MCF 10A (cell line): ENCODE measurements around the gene SYT6. TPM values are rescaled to one million over a fixed set of nuclear protein-coding genes. Genes with fewer than 3 reads are reported as not detected.
"Not testable (repeated sequence)": the region's sequence is repeated elsewhere in the genome, so short reads cannot be mapped to it uniquely, and the experiment has no call there.

ENCODE experiments used
- BruUV-seq: library from RNA; stranded (reverse); fragments of 400-500 nt; replicated peaks from 2 replicates; lab custom pipeline; 2021; lab: Mats Ljungman, UMichigan
- CTCF ChIA-PET: fragments of 300-600 bp; sonication (Branson Sonifier 250); formaldehyde crosslinking; extraction: SDS; loops from one replicate; lab custom pipeline; 2021; ENCODE audit warnings: antibody characterized with exemption, inconsistent platforms; lab: Yijun Ruan, JAX
- POLR2A ChIA-PET: fragments of 300-600, 350-650 bp; sonication (Branson Sonifier 250); formaldehyde crosslinking; extraction: SDS; loops from one replicate; lab custom pipeline; 2020; ENCODE audit warnings: antibody characterized with exemption, inconsistent platforms; lab: Yijun Ruan, JAX
- DNase-seq: peaks from one replicate; pipeline ENCODE4 v3.0.0-alpha.2; 2018; ENCODE audit not compliant: unreplicated experiment
- H3K27ac Mint-ChIP-seq: one replicate; pipeline ENCODE4 v1.8.0; 2022; ENCODE audit warnings: mild to moderate bottlenecking, low read depth, mixed read lengths; ENCODE audit not compliant: unreplicated experiment
- H3K27me3 Mint-ChIP-seq: one replicate; pipeline ENCODE4 v1.8.0; 2022; ENCODE audit warnings: mixed read lengths; ENCODE audit not compliant: insufficient read depth, unreplicated experiment
- H3K36me3 Mint-ChIP-seq: one replicate; pipeline ENCODE4 v1.8.0; 2022; ENCODE audit warnings: mild to moderate bottlenecking, moderate library complexity, mixed read lengths; ENCODE audit not compliant: insufficient read depth, unreplicated experiment
- H3K4me1 Mint-ChIP-seq: one replicate; pipeline ENCODE4 v1.8.0; 2022; ENCODE audit warnings: mixed read lengths; ENCODE audit not compliant: insufficient read depth, unreplicated experiment
- H3K4me3 Mint-ChIP-seq: one replicate; pipeline ENCODE4 v1.8.0; 2022; ENCODE audit warnings: mild to moderate bottlenecking, moderate library complexity, mixed read lengths; ENCODE audit not compliant: unreplicated experiment
- H3K9me3 Mint-ChIP-seq: one replicate; pipeline ENCODE4 v1.8.0; 2022; ENCODE audit warnings: mixed read lengths; ENCODE audit not compliant: unreplicated experiment
- intact Hi-C: fragments of 100-400 bp; cut with micrococcal nuclease; formaldehyde crosslinking; loops from 2 replicates; pipeline ENCODE4 v1.14.1; 2022
- total RNA-seq: library from RNA; stranded (reverse); gene quantifications from 2 replicates; pipeline ENCODE4 v1.2.3, GENCODE V29; 2022
- TF ChIP-seq, protein P1 (sequence below): fragments of 200-600 bp; IDR thresholded peaks from one replicate; pipeline ENCODE4 v1.8.0; 2022; ENCODE audit warnings: antibody characterized with exemption, mild to moderate bottlenecking; ENCODE audit not compliant: unreplicated experiment

The SYT6 gene
- total RNA-seq, 1 experiment from 2014 or later = not detected

DNA sequence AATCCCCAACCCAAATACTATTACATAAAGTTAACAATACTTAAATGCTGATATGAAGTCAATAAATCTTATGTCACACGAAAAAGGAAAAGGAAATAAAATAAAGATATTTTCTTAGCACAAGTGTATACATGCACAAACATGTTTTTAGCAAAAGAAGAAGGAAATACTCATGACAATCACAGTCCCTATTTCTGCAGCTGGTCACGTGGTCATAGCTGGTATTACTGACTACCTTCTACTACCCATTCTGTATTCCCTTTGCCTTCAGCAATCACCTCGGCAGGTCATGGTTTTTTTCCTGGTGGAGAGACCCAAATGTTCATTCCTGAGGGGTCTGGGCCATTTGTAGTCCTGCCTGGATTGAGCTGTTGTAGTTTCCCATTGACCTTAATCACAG is 88.0 kb downstream of the SYT6 start:
- H3K27me3 Mint-ChIP-seq = peaks cover 21% of the 10 kb centered on the region
- DNase-seq, H3K4me1 Mint-ChIP-seq, H3K36me3 Mint-ChIP-seq, intact Hi-C loops, POLR2A ChIA-PET, BruUV-seq, H3K9me3 Mint-ChIP-seq, H3K4me3 Mint-ChIP-seq, H3K27ac Mint-ChIP-seq: not testable (repeated sequence)
- CTCF ChIA-PET = interaction anchor here (0.6 kb wide), 1 partner anchor 262 kb away, joined by 5 read pairs; no protein-coding TSS in a partner anchor

DNA sequence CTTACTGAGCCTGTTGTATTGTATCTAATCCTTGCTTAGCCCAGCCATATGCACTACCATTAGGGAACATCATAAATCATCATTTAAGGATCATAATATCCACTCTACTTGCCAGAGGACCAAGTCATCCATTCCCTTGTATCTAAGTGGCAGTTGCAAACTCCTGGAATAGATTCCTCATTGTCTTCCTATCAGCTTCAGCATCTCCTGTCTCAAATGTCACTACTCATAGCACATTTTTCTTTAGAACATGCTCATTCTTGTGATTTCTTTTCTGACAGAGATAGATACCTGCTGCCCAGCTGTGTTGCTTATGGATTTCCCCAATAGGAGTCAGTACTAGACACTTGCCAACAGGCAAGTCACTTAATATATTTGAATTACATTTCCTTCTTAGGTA is 90.1 kb downstream of the SYT6 start:
- no peak for DNase-seq
- Mint-ChIP-seq H3K27me3 (peaks cover 21% of the 10 kb centered on the region), H3K36me3 (no peaks in the 10 kb centered on the region), H3K9me3 (peaks cover 7% of the 10 kb centered on the region), H3K27ac (no peak overlapping the region), H3K4me3 (no peak overlapping the region), H3K4me1 (no peaks in the 10 kb centered on the region)
- CTCF ChIA-PET = no interaction called here
- intact Hi-C loops = no loop called here
- BruUV-seq = no TSS peak
- POLR2A ChIA-PET = no interaction called here
- TF ChIP-seq, protein P1, sequence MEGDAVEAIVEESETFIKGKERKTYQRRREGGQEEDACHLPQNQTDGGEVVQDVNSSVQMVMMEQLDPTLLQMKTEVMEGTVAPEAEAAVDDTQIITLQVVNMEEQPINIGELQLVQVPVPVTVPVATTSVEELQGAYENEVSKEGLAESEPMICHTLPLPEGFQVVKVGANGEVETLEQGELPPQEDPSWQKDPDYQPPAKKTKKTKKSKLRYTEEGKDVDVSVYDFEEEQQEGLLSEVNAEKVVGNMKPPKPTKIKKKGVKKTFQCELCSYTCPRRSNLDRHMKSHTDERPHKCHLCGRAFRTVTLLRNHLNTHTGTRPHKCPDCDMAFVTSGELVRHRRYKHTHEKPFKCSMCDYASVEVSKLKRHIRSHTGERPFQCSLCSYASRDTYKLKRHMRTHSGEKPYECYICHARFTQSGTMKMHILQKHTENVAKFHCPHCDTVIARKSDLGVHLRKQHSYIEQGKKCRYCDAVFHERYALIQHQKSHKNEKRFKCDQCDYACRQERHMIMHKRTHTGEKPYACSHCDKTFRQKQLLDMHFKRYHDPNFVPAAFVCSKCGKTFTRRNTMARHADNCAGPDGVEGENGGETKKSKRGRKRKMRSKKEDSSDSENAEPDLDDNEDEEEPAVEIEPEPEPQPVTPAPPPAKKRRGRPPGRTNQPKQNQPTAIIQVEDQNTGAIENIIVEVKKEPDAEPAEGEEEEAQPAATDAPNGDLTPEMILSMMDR = no peak

DNA sequence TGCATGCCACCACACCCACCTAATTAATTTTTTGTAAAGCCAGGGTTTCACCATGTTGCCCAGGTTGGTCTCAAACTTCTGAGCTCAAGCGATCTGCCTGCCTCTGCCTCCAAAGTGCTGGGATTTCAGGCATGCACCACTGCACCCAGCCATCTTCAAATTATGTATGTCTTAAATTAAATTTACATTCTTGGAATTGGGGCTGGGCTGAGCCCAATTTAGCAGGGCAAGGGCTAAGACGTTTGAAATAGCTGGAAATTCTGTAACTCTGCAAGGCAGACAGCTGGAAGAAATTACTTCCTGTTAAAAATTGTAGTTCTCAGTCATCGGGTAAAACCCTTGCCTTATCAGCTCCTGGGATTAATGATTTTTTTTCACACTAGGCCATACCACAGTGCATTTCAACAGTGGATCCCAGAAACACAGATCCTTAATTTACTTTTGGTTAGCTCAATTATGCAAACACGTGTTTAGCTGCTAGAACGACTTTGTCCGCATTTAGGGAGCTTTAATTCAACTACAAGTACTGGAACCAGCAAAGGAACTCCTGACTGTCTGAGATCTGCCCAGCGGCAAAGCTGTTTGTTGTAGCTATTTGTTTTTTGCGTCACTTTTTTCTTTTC is 91.1 kb downstream of the SYT6 start:
- POLR2A ChIA-PET = interaction anchor here (0.8 kb wide), 1 partner anchor 22 kb away, joined by 3 read pairs; no protein-coding TSS in a partner anchor
- CTCF ChIA-PET = interaction anchor here (0.6 to 0.9 kb wide), 5 partner anchors 19 to 284 kb away, joined by 3 read pairs; no protein-coding TSS in a partner anchor
- Mint-ChIP-seq H3K4me3 (no peak overlapping the region), H3K27ac (no peak overlapping the region), H3K9me3 (peaks cover 7% of the 10 kb centered on the region), H3K36me3 (no peaks in the 10 kb centered on the region), H3K27me3 (peaks cover 21% of the 10 kb centered on the region), H3K4me1 (no peaks in the 10 kb centered on the region)
- intact Hi-C loops = no loop called here
- DNase-seq = no peak
- BruUV-seq = no TSS peak
- TF ChIP-seq, protein P1 = no peak

DNA sequence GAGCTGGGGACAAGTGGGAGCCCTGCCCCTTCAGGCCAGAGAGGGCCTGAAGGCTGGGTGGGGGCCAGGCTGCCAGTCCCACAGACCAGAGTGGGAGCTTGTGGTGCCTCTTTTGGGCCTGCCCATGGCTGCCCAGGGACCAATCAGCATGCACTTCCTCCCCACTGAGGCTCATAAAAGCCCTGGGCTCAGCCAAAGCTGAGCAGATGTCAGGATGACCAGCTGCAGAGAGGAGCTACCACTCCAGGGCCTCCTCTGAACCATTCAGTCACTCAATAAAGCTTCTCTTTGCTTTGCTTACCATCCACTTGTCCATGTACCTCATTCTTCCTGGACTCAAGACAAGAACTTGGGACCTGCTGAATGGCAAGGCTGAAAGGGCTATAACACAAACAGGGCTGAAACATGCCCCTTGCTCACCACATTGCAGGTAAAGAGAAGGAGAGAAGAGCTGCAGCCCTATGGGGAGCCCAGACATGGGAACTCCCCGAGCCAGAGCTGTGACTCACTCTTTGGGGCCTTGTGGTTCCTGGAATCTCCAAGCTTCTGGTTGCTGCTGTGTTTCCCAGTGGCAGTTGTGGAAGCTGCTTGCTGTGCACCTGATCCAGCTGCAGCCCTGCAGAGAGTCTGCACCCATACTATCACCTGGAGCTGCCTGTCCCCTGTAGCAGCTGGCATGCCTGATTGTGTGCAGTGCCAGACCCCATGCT is 92.4 kb downstream of the SYT6 start:
- DNase-seq = peak; percentile 2
- Mint-ChIP-seq H3K27me3 (peaks cover 28% of the 10 kb centered on the region), H3K36me3 (no peaks in the 10 kb centered on the region), H3K27ac (no peak overlapping the region), H3K9me3 (peaks cover 11% of the 10 kb centered on the region), H3K4me3 (no peak overlapping the region), H3K4me1 (no peaks in the 10 kb centered on the region)
- intact Hi-C loops = no loop called here
- CTCF ChIA-PET = interaction anchor here (0.7 kb wide), 1 partner anchor 215 kb away, joined by 3 read pairs; no protein-coding TSS in a partner anchor
- TF ChIP-seq, protein P1 = no peak
- POLR2A ChIA-PET = no interaction called here
- BruUV-seq = no TSS peak

DNA sequence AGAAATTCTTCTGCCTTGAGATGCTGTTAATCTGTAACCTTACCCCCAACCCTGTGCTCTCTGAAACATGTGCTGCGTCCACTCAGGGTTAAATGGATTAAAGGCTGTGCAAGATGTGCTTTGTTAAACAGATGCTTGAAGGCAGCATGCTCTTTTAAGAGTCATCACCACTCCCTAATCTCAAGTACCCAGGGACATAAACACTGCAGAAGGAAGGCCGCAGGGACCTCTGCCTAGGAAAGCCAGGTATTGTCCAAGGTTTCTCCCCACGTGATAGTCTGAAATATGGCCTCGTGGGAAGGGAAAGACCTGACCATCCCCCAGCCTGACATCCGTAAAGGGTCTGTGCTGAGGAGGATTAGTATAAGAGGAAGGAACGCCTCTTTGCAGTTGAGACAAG is 95.4 kb downstream of the SYT6 start:
- BruUV-seq, H3K4me1 Mint-ChIP-seq, H3K4me3 Mint-ChIP-seq, DNase-seq, H3K36me3 Mint-ChIP-seq, H3K27ac Mint-ChIP-seq, CTCF ChIA-PET, intact Hi-C loops, POLR2A ChIA-PET: not testable (repeated sequence)
- peaks cover 14% of the 10 kb centered on the region for H3K9me3 Mint-ChIP-seq
- peaks cover 16% of the 10 kb centered on the region for H3K27me3 Mint-ChIP-seq
